IPS-20b (cell line): Measurements from ENCODE around the gene PRR23B.

Experiments used
- H3K27ac ChIP-seq: one replicate; pipeline ENCODE4 v1.5.1; 2013; ENCODE audit warnings: low read length
- H3K27me3 ChIP-seq: 2 replicates; pipeline ENCODE4 v1.6.1; 2013; ENCODE audit warnings: mild to moderate bottlenecking, low read length, inconsistent platforms; ENCODE audit not compliant: insufficient read depth
- H3K36me3 ChIP-seq: 2 replicates; pipeline ENCODE4 v1.6.1; 2013; ENCODE audit warnings: low read depth, mild to moderate bottlenecking, inconsistent platforms, low read length, moderate library complexity; ENCODE audit not compliant: insufficient read depth
- H3K4me1 ChIP-seq: 2 replicates; pipeline ENCODE4 v1.6.1; 2013; ENCODE audit warnings: mild to moderate bottlenecking, control low read depth, inconsistent platforms, low read length, moderate library complexity; ENCODE audit not compliant: insufficient read depth
- H3K4me3 ChIP-seq: 2 replicates; pipeline ENCODE4 v1.5.1; 2013; ENCODE audit warnings: mild to moderate bottlenecking, low read length, inconsistent platforms
- H3K9ac ChIP-seq: 2 replicates; pipeline ENCODE4 v1.6.1; 2013; ENCODE audit warnings: low read depth, mild to moderate bottlenecking, inconsistent platforms, low read length, moderate library complexity
- H3K9me3 ChIP-seq: 2 replicates; pipeline ENCODE4 v1.6.1; 2013; ENCODE audit warnings: mild to moderate bottlenecking, low read depth, low read length, inconsistent platforms; ENCODE audit not compliant: insufficient read depth

PRR23B gene

GRCh38 chr3:139016430-139017048 is 4.2 kb downstream of the PRR23B start:
- Histone ChIP-seq H3K4me1 (no peaks in the 10 kb centered on the region), H3K36me3 (no peaks in the 10 kb centered on the region), H3K9me3 (peaks cover 4% of the 10 kb centered on the region; the same call in 1 of the 2 replicates), H3K4me3 (no peak overlapping the region), H3K9ac (no peak overlapping the region), H3K27me3 (no peaks in the 10 kb centered on the region), H3K27ac (no peak overlapping the region)

- H3K36me3 ChIP-seq: no peaks in the 10 kb centered on the region
- H3K27me3 ChIP-seq: no peaks in the 10 kb centered on the region
- peaks cover 6% of the 10 kb centered on the region for H3K9me3 ChIP-seq
- H3K4me3 ChIP-seq: no peak within 1 kb of the TSS
- H3K27ac ChIP-seq: no peak within 1 kb of the TSS
- H3K4me1 ChIP-seq: no peaks in the 10 kb centered on the region
- no peak within 1 kb of the TSS for H3K9ac ChIP-seq
Measured at GRCh38 chr3:139006051-139006716, 14.5 kb downstream of the PRR23B start, which contains the start of gene PRR23A. PRR23A (minus strand) TSS chr3:139006268; CDS start chr3:139006268, 0 bp downstream.

GRCh38 chr3:139005356-139005993 is 15.3 kb downstream of the PRR23B start:
- Histone ChIP-seq H3K4me3 (no peak overlapping the region), H3K27ac (no peak overlapping the region), H3K9ac (no peak overlapping the region), H3K9me3 (peaks cover 6% of the 10 kb centered on the region), H3K27me3 (no peaks in the 10 kb centered on the region), H3K4me1 (no peaks in the 10 kb centered on the region), H3K36me3 (no peaks in the 10 kb centered on the region)

GRCh38 chr3:138995706-138996105 is 25.0 kb downstream of the PRR23B start:
- H3K36me3 ChIP-seq: no peaks in the 10 kb centered on the region
- no peaks in the 10 kb centered on the region for H3K9me3 ChIP-seq
- no peak overlapping the region for H3K4me3 ChIP-seq
- no peak overlapping the region for H3K27ac ChIP-seq
- H3K4me1 ChIP-seq: no peaks in the 10 kb centered on the region
- 0 out of 2 replicates have a peak, but pooled peaks cover 4% of the 10 kb centered on the region for H3K27me3 ChIP-seq
- H3K9ac ChIP-seq: no peak overlapping the region

- Histone ChIP-seq H3K27me3 (0 out of 2 replicates have a peak, but pooled peaks cover under 1% of the 10 kb centered on the region), H3K36me3 (no peaks in the 10 kb centered on the region), H3K27ac (no peak overlapping the region), H3K9ac (no peak overlapping the region), H3K9me3 (no peaks in the 10 kb centered on the region), H3K4me1 (no peaks in the 10 kb centered on the region), H3K4me3 (no peak overlapping the region)
Measured at GRCh38 chr3:138987181-138987580, 33.5 kb downstream of the PRR23B start.

- H3K27me3 ChIP-seq: no peaks in the 10 kb centered on the region; the same call in 1 of the 2 replicates
- H3K27ac ChIP-seq: no peak overlapping the region
- no peaks in the 10 kb centered on the region for H3K4me1 ChIP-seq
- H3K9me3 ChIP-seq: no peaks in the 10 kb centered on the region
- no peak overlapping the region for H3K9ac ChIP-seq
- no peak overlapping the region for H3K4me3 ChIP-seq
- no peaks in the 10 kb centered on the region for H3K36me3 ChIP-seq
Measured at GRCh38 chr3:138985932-138986331, 34.8 kb downstream of the PRR23B start.

GRCh38 chr3:138984816-138985215 is 35.9 kb downstream of the PRR23B start:
- Histone ChIP-seq H3K4me1 (no peaks in the 10 kb centered on the region), H3K36me3 (no peaks in the 10 kb centered on the region), H3K9me3 (no peaks in the 10 kb centered on the region), H3K27me3 (no peaks in the 10 kb centered on the region; the same call in 1 of the 2 replicates), H3K4me3 (no peak overlapping the region), H3K27ac (no peak overlapping the region), H3K9ac (no peak overlapping the region)

- H3K27me3 ChIP-seq: no peaks in the 10 kb centered on the region; the same call in 1 of the 2 replicates
- no peak overlapping the region for H3K27ac ChIP-seq
- H3K4me1 ChIP-seq: no peaks in the 10 kb centered on the region
- H3K9me3 ChIP-seq: no peaks in the 10 kb centered on the region
- H3K4me3 ChIP-seq: no peak overlapping the region
- H3K36me3 ChIP-seq: no peaks in the 10 kb centered on the region
- no peak overlapping the region for H3K9ac ChIP-seq
Measured at GRCh38 chr3:138976047-138976446, 44.7 kb downstream of the PRR23B start.

GRCh38 chr3:138975351-138975750 is 45.4 kb downstream of the PRR23B start:
- no peaks in the 10 kb centered on the region for H3K4me1 ChIP-seq
- H3K36me3 ChIP-seq: no peaks in the 10 kb centered on the region
- no peak overlapping the region for H3K4me3 ChIP-seq
- H3K27me3 ChIP-seq: no peaks in the 10 kb centered on the region
- H3K27ac ChIP-seq: no peak overlapping the region
- H3K9me3 ChIP-seq: no peaks in the 10 kb centered on the region
- no peak overlapping the region for H3K9ac ChIP-seq

- Histone ChIP-seq H3K4me1 (no peaks in the 10 kb centered on the region), H3K27me3 (no peaks in the 10 kb centered on the region), H3K9ac (no peak overlapping the region), H3K27ac (no peak overlapping the region), H3K4me3 (no peak overlapping the region), H3K9me3 (no peaks in the 10 kb centered on the region), H3K36me3 (no peaks in the 10 kb centered on the region)
Measured at GRCh38 chr3:138974462-138974861, 46.3 kb downstream of the PRR23B start.

GRCh38 chr3:138972941-138973340 is 47.8 kb downstream of the PRR23B start:
- H3K4me1 ChIP-seq: no peaks in the 10 kb centered on the region
- no peaks in the 10 kb centered on the region for H3K9me3 ChIP-seq
- H3K4me3 ChIP-seq: no peak overlapping the region
- H3K27ac ChIP-seq: no peak overlapping the region
- no peaks in the 10 kb centered on the region for H3K27me3 ChIP-seq
- no peaks in the 10 kb centered on the region for H3K36me3 ChIP-seq
- H3K9ac ChIP-seq: no peak overlapping the region
